Breast epithelium (tissue), 4 donors: ENCODE data around the gene CACNG4. TPM values are rescaled to one million over a fixed set of nuclear protein-coding genes. Genes with fewer than 3 reads are reported as not detected.
A peak's percentile ranks its signal among the peaks of the same experiment; 100 is the strongest.

Experiments
- DNase-seq, 2 donors: peaks; one replicate each; pipeline ENCODE4 v3.0.0-alpha.2; 2019; ENCODE audit warnings: low spot score in 2 of 2
- H3K27ac ChIP-seq, 2 donors: fragments of 200-600 bp; sonication (generic) in 1 of 2; one replicate each; pipeline ENCODE4 v1.5.1; 2016 to 2019; ENCODE audit warnings: mild to moderate bottlenecking in 1 of 2
- H3K27me3 ChIP-seq, 2 donors: fragments of 200-600 bp; sonication (generic) in 1 of 2; one replicate each; pipeline versions ENCODE4 v1.5.1 to v1.6.0; 2017 to 2019; ENCODE audit warnings: control low read depth in 1 of 2, mild to moderate bottlenecking in 1 of 2
- H3K36me3 ChIP-seq: fragments of 200-600 bp; one replicate; pipeline ENCODE4 v1.5.1; 2019
- H3K4me1 ChIP-seq, 2 donors: fragments of 200-600 bp; sonication (generic); one replicate each; pipeline ENCODE4 v1.5.1; 2016 to 2019; ENCODE audit warnings: control low read depth in 1 of 2
- H3K4me3 ChIP-seq, 3 donors: fragments of 200-600 bp; sonication (generic); 1 replicate in 2 of 3; 2 replicates in 1 of 3; pipeline ENCODE4 v1.5.1; 2016 to 2019; ENCODE audit warnings: mild to moderate bottlenecking in 3 of 3, moderate library complexity in 2 of 3
- H3K9me3 ChIP-seq, 2 donors: fragments of 200-600 bp; sonication (generic) in 1 of 2; one replicate each; pipeline ENCODE4 v1.5.1; 2016 to 2019; ENCODE audit warnings: control low read depth in 1 of 2
- POLR2A ChIP-seq: fragments of 450-650 bp; IDR thresholded peaks from one replicate; pipeline ENCODE4 v1.6.1; 2016; ENCODE audit warnings: antibody characterized with exemption, mild to moderate bottlenecking, moderate library complexity
- POLR2AphosphoS5 ChIP-seq, 3 donors: sonication (generic); formaldehyde crosslinking; IDR thresholded peaks; one replicate each; pipeline ENCODE4 v1.6.1; 2017; ENCODE audit warnings: antibody characterized with exemption in 3 of 3
- intact Hi-C: fragments of 100-400 bp; cut with DNase I; formaldehyde crosslinking; loops from one replicate; pipeline ENCODE4 v1.15.1; 2023; ENCODE audit warnings: low total_unique reads
- total RNA-seq, 3 donors: library from RNA; depleted of rRNA; stranded (reverse); fragments of >200 nt; gene quantifications; one replicate each; pipeline ENCODE4 v1.1.0, GENCODE V29; 2016
- TF ChIP-seq, protein P1 (sequence below), 3 donors: fragments of 450-650 bp; IDR thresholded peaks; one replicate each; pipeline ENCODE4 v1.5.1; 2016 to 2017; ENCODE audit warnings: antibody characterized with exemption in 3 of 3, mild to moderate bottlenecking in 3 of 3, moderate library complexity in 3 of 3

CACNG4 gene
- total RNA-seq, 3 donors from 2014 or later = 2.6 to 7.3 TPM; not detected in 1

DNA sequence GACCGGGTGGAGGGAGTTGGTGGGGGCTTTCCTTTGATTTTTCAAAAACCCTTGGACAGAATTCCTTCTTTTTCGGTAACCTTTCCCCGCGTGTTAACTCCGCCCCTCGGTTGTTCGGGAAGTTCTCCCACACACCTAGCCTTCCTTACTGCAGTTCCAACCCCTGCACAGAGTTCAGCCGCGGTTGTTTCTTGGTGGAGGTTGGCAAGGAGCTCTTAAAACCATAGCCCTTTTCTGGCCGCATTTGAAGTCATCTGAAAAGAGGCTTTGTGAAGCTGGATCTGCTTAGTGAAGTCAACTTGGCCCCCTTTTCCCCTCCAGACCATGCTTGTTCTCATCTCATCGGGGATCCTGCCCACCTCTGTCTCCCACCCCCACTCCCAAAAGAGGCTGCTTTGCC, 1.8 kb downstream of the CACNG4 start:
- no peak for DNase-seq
- Histone ChIP-seq H3K27me3 (peaks cover 3 to 45% of the 10 kb centered on the region in 2 donors), H3K27ac (no peak overlapping the region), H3K9me3 (no peaks in the 10 kb centered on the region), H3K36me3 (no peaks in the 10 kb centered on the region), H3K4me1 (no peaks in the 10 kb centered on the region), H3K4me3 (peak overlapping the region in 2 of 3 donors; percentile 54 to 75)
- TF ChIP-seq POLR2AphosphoS5 (IDR thresholded peaks at IDR 0.05) = no peak
- no peak for TF ChIP-seq POLR2A
- TF ChIP-seq, protein P1, sequence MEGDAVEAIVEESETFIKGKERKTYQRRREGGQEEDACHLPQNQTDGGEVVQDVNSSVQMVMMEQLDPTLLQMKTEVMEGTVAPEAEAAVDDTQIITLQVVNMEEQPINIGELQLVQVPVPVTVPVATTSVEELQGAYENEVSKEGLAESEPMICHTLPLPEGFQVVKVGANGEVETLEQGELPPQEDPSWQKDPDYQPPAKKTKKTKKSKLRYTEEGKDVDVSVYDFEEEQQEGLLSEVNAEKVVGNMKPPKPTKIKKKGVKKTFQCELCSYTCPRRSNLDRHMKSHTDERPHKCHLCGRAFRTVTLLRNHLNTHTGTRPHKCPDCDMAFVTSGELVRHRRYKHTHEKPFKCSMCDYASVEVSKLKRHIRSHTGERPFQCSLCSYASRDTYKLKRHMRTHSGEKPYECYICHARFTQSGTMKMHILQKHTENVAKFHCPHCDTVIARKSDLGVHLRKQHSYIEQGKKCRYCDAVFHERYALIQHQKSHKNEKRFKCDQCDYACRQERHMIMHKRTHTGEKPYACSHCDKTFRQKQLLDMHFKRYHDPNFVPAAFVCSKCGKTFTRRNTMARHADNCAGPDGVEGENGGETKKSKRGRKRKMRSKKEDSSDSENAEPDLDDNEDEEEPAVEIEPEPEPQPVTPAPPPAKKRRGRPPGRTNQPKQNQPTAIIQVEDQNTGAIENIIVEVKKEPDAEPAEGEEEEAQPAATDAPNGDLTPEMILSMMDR (IDR thresholded peaks at IDR 0.05) = no peak
- intact Hi-C loops = no loop called here

DNA sequence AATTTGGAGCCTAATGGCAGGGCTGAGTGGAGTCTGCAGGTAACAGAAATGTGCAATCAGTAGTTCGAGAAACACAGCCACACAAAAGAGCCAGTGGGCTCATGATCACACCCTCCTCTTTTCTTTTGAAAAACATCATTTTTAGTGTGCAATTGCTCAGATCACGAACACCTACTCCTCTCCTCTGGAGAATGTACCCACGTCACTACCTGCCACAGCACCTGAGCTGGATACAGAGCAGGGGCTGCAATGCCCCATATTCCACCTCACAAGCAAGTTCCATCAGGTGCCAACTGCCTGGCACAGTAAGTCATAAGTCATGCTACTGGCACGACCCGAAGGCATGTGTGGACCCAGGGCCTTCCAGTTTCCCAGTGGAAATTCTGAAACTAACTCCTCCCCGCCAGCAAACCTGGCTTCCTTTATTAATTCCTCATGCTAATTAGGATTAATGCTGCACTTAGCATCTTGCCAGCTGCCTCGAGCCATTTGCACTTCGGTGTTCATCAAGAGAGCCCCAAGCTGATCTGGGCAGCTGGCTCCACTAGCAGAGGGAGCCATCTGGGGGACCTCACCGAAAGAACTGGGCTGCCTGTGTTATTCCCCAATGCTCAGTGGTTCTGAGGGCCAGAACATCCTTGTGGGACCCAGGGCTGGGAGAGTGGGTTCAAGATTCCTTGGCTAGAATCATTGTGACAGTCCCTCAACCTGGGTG, 2.4 kb downstream of the CACNG4 start:
- intact Hi-C loops = no loop called here
- peaks cover 3 to 50% of the 10 kb centered on the region in 2 donors for H3K27me3 ChIP-seq
- TF ChIP-seq POLR2A (no peak), POLR2AphosphoS5 (IDR thresholded peaks at IDR 0.05) (no peak)
- TF ChIP-seq, protein P1 (IDR thresholded peaks at IDR 0.05) = no peak

DNA sequence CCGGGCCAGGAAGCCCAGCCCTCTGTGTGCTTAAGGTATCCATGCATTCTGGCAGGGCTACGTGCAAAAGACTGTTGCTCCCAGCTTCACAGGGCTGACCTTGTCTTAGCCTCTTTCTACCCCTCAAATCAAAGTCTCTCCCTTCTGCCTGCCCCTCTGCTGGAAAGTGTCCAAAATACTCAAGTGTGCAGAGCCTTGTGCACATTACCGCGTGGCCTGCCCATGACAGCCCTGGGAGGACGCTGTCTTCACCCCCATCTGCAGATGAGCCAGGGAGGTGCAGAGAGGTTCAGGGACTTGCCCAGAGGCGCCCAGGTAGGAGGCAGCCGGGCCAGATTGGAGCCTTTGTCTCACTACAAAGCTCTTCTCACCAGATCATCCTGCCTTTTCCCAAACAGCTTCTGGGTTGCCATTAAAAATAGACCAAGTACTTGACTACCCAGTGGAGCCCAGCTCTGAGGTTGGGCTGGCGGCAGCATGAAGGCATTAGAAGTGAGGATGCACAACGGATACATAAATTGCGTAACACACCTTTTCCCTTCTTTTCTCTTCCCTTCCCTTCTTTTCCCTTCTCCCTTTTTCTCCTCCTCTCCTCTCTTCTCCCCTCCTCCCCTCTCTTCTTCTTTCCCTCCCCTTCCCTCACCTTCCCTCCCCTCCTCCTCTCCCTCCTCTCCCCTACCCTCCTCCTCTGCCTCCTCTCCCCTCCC, 3.5 kb downstream of the CACNG4 start:
- no peak overlapping the region for H3K4me3 ChIP-seq
- no peaks in the 10 kb centered on the region for H3K36me3 ChIP-seq
- peaks cover 3 to 50% of the 10 kb centered on the region in 2 donors for H3K27me3 ChIP-seq
- no peak for TF ChIP-seq POLR2A
- TF ChIP-seq, protein P1 (IDR thresholded peaks at IDR 0.05) = no peak
- TF ChIP-seq POLR2AphosphoS5 (IDR thresholded peaks at IDR 0.05) = no peak
- no peak overlapping the region for H3K27ac ChIP-seq
- no peaks in the 10 kb centered on the region for H3K4me1 ChIP-seq
- H3K9me3 ChIP-seq = no peaks in the 10 kb centered on the region
- DNase-seq = no peak
- intact Hi-C loops = no loop called here

More for the DNA sequence above, 2.4 kb downstream of the CACNG4 start:
- Histone ChIP-seq H3K4me3 (no peak overlapping the region), H3K9me3 (no peaks in the 10 kb centered on the region), H3K27ac (no peak overlapping the region), H3K4me1 (no peaks in the 10 kb centered on the region), H3K36me3 (no peaks in the 10 kb centered on the region)
- DNase-seq = no peak

DNA sequence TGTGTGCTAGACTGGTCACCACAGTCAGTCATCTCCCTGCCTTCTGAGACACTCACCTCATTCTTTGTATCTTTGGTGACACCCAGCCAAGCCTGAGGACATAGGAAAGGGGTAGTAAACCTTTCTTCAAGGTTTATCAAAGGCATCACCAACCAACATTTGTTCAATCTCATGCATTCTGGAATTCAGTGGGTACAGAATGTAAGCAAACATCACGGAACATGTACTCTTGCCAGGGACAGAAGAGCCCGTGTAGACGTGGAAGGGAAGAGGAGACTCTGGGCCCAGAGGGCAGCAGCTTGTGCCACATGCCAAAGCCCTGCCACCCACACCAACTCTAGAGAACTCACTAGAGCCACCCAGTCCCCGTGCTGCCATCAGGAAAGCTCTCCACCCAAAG, 4.4 kb downstream of the CACNG4 start:
- no peaks in the 10 kb centered on the region for H3K9me3 ChIP-seq
- intact Hi-C loops = no loop called here
- H3K4me1 ChIP-seq = no peaks in the 10 kb centered on the region
- H3K36me3 ChIP-seq = no peaks in the 10 kb centered on the region
- no peak overlapping the region for H3K4me3 ChIP-seq
- H3K27me3 ChIP-seq = peaks cover 3 to 54% of the 10 kb centered on the region in 2 donors
- no peak for DNase-seq
- peak overlapping the region in 1 of 2 donors; percentile 7 for H3K27ac ChIP-seq
- TF ChIP-seq, protein P1 (IDR thresholded peaks at IDR 0.05) = no peak
- TF ChIP-seq POLR2A (no peak), POLR2AphosphoS5 (IDR thresholded peaks at IDR 0.05) (no peak)

GRCh38 chr17:66970140-66970539, 5.6 kb downstream of the CACNG4 start:
- intact Hi-C loops = no loop called here
- TF ChIP-seq POLR2AphosphoS5 (IDR thresholded peaks at IDR 0.05) (no peak), POLR2A (no peak)
- H3K4me1 ChIP-seq = peaks cover 0 to under 1% of the 10 kb centered on the region in 2 donors
- no peak overlapping the region for H3K27ac ChIP-seq
- H3K4me3 ChIP-seq = no peak overlapping the region
- H3K9me3 ChIP-seq = no peaks in the 10 kb centered on the region
- H3K36me3 ChIP-seq = no peaks in the 10 kb centered on the region
- no peak for DNase-seq
- H3K27me3 ChIP-seq = peaks cover 3 to 50% of the 10 kb centered on the region in 2 donors
